Measurements from ENCODE around the gene ZFR.

The ZFR gene

DNA sequence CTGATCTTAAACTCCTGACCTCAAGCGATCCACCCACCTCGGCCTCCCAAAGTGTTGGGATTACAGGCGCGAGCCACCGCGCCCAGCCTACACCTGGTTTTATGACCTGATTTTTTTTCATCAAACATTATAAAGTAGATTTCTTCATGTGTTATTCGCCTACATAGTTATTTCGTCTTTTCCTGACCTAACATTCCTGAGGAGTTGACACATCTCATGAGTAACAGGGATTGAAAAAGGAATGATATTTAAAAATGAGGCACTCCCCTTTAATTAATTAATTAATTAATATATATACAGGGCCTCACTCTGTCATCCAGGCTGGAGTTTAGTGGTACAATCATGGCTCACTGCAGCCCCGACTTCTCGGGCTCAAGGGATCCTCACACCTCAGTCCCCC lies 111.6 kb downstream of the ZFR start:
- no peak for TF ChIP-seq SIN3A (IDR thresholded peaks at IDR 0.05; ENCODE audit: borderline replicate concordance, insufficient read depth, low read length)
- no peak for TF ChIP-seq POLR2AphosphoS5 (IDR thresholded peaks at IDR 0.05; ENCODE audit: low read depth, low read length)
- TF ChIP-seq, protein P1, sequence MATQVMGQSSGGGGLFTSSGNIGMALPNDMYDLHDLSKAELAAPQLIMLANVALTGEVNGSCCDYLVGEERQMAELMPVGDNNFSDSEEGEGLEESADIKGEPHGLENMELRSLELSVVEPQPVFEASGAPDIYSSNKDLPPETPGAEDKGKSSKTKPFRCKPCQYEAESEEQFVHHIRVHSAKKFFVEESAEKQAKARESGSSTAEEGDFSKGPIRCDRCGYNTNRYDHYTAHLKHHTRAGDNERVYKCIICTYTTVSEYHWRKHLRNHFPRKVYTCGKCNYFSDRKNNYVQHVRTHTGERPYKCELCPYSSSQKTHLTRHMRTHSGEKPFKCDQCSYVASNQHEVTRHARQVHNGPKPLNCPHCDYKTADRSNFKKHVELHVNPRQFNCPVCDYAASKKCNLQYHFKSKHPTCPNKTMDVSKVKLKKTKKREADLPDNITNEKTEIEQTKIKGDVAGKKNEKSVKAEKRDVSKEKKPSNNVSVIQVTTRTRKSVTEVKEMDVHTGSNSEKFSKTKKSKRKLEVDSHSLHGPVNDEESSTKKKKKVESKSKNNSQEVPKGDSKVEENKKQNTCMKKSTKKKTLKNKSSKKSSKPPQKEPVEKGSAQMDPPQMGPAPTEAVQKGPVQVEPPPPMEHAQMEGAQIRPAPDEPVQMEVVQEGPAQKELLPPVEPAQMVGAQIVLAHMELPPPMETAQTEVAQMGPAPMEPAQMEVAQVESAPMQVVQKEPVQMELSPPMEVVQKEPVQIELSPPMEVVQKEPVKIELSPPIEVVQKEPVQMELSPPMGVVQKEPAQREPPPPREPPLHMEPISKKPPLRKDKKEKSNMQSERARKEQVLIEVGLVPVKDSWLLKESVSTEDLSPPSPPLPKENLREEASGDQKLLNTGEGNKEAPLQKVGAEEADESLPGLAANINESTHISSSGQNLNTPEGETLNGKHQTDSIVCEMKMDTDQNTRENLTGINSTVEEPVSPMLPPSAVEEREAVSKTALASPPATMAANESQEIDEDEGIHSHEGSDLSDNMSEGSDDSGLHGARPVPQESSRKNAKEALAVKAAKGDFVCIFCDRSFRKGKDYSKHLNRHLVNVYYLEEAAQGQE (IDR thresholded peaks at IDR 0.05; ENCODE audit: insufficient read depth in 1 of 2, low read depth in 2 of 2, low read length in 2 of 2), result no peak
- no peak for TF ChIP-seq FOXP2 (optimal IDR thresholded peaks at IDR 0.05; ENCODE audit: borderline replicate concordance, extremely low read depth, extremely low read length, insufficient read depth)
- TF ChIP-seq TAF1 (IDR thresholded peaks at IDR 0.05; ENCODE audit: borderline replicate concordance, insufficient read depth, low read length), result no peak

DNA sequence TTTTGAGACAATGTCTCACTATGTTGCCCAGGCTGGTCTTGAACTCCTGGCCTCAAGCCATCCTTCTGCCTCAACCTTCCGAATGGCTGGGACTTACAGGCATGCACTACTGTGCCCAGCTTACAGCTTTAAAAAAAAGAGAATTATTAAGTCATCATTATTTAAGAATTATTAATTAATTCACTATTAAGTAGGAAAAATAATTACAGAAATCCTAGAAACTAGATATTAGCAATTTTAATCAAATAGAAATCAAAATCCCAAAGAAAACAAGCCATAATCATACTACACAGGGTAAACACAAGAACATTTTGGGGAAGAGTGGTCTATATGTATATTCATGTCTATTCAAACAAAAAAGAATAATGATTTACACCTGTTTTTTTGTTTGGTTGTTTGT lies 112.2 kb downstream of the ZFR start:
- no peak for TF ChIP-seq FOXP2 (optimal IDR thresholded peaks at IDR 0.05; ENCODE audit: borderline replicate concordance, extremely low read depth, extremely low read length, insufficient read depth)
- TF ChIP-seq SIN3A (IDR thresholded peaks at IDR 0.05; ENCODE audit: borderline replicate concordance, insufficient read depth, low read length), result no peak
- TF ChIP-seq, protein P1 (IDR thresholded peaks at IDR 0.05; ENCODE audit: insufficient read depth in 1 of 2, low read depth in 2 of 2, low read length in 2 of 2), result no peak
- TF ChIP-seq TAF1 (IDR thresholded peaks at IDR 0.05; ENCODE audit: borderline replicate concordance, insufficient read depth, low read length), result no peak
- TF ChIP-seq POLR2AphosphoS5 (IDR thresholded peaks at IDR 0.05; ENCODE audit: low read depth, low read length), result no peak

DNA sequence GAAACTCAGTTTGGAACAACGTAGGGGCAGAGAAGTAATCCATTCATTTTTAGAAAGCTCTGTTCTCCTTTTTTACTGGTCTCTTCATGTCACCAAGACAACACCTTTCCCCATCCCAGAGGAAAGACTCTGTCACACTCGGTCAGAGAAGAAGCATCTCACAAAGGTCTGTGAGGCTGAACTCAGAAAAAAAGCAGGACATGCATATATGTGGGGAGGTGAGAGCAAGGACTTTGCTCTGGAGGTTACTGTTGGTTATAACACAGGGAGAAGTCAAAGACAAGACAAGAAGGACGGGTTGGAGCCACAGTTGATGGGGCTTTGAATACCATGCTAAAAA lies 112.6 kb downstream of the ZFR start:
- no peak for TF ChIP-seq FOXP2 (optimal IDR thresholded peaks at IDR 0.05; ENCODE audit: borderline replicate concordance, extremely low read depth, extremely low read length, insufficient read depth)
- no peak for TF ChIP-seq SIN3A (IDR thresholded peaks at IDR 0.05; ENCODE audit: borderline replicate concordance, insufficient read depth, low read length)
- no peak for TF ChIP-seq POLR2AphosphoS5 (IDR thresholded peaks at IDR 0.05; ENCODE audit: low read depth, low read length)
- no peak for TF ChIP-seq TAF1 (IDR thresholded peaks at IDR 0.05; ENCODE audit: borderline replicate concordance, insufficient read depth, low read length)
- TF ChIP-seq, protein P1 (IDR thresholded peaks at IDR 0.05; ENCODE audit: insufficient read depth in 1 of 2, low read depth in 2 of 2, low read length in 2 of 2), result no peak

DNA sequence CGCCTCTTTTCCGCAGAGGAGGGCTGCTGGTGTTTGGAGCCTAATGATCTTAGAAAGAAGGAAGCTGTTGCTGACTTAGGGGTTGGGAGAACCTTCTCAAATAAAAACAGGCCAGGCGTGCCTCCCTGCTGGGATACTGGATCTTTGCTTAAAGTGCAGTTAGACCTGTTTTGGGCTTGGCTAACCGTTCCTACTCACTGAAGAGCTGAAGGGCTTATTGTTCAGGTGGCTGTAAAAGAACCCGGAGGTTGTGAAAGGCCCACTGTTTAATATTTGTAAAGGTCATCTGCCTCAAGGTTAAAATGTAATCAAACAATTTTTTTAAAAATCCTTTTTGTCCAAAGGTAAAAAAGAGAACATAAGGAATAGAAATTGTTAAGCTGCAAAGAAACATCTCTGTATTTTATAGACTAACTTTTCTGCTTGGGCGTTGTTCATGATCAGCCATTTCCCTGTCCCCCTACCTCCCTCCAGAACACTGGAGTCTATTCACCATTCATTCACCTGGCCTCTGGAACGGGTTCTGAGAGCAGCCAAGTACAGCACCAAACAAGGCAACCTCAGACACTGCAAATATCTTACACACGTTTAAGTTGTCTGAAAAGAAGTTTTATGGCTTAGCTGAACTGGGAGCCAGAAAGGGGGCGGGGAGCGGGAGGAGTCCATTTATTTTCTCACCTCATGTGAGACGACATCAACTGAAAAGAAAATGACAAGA lies 113.2 kb downstream of the ZFR start:
- TF ChIP-seq POLR2AphosphoS5 (IDR thresholded peaks at IDR 0.05; ENCODE audit: low read depth, low read length), result no peak
- no peak for TF ChIP-seq SIN3A (IDR thresholded peaks at IDR 0.05; ENCODE audit: borderline replicate concordance, insufficient read depth, low read length)

DNA sequence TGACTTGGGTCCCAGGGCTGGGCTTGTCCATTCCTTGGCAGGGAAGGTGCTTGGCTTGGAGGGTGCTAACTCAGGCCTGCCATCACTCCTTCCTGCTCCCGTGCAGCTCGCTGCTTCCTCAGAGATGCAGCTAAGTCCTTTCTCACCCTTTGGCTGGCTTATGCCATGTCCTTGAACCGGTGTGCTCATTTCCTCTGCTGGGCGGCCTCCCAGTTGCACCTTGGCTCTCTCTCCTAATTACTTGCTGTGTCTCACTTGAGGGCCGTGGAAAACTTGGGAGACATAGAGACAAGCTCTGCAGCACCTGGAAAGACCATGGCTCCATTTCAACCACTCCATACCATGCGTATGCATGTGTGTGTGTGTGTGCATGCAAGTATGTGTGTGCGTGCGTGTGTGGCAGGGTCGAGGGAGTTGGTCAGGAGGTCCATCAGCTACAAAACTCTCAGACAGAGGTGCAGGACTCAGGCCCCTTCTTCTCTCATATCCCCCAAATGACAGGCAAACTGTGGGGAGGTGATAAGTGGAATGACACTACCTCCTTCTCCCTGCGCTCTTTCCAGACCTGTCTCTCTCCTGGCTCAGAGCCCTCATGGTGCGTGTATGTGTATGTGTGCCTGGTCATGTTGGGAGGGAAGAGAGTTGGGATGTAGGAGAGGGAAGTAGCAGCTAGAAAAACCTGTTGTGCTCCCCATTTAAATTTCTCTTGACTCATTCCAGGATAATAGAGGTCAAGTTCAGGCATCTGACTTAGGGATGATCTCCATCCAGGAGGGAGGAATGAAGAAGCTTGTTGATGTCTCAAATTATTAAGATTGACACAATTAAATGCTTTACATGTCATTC lies 114.2 kb downstream of the ZFR start:
- no peak for TF ChIP-seq FOXP2 (optimal IDR thresholded peaks at IDR 0.05; ENCODE audit: borderline replicate concordance, extremely low read depth, extremely low read length, insufficient read depth)
- TF ChIP-seq TAF1 (IDR thresholded peaks at IDR 0.05; ENCODE audit: borderline replicate concordance, insufficient read depth, low read length), result no peak
- TF ChIP-seq, protein P1 (IDR thresholded peaks at IDR 0.05; ENCODE audit: insufficient read depth in 1 of 2, low read depth in 2 of 2, low read length in 2 of 2), result no peak
- TF ChIP-seq POLR2AphosphoS5 (IDR thresholded peaks at IDR 0.05; ENCODE audit: low read depth, low read length), result no peak
- TF ChIP-seq SIN3A (IDR thresholded peaks at IDR 0.05; ENCODE audit: borderline replicate concordance, insufficient read depth, low read length), result no peak
